DMS53 (cell line): Measurements from ENCODE around the gene CAPRIN1.
"Not testable (repeated sequence)": the region's sequence is repeated elsewhere in the genome, so short reads cannot be mapped to it uniquely, and the experiment has no call there.

ENCODE experiments used
- DNase-seq: peaks from one replicate; lab custom pipeline; 2025; lab: John Stamatoyannopoulos, UW

The CAPRIN1 gene

GRCh38 chr11:34052036-34052607, 591 bp downstream of the CAPRIN1 start:
- peak; percentile 95 for DNase-seq

GRCh38 chr11:34052608-34053160, 1.2 kb downstream of the CAPRIN1 start:
- peak; percentile 56 for DNase-seq

- DNase-seq = peak; percentile 75
Observed at GRCh38 chr11:34053161-34053686, 1.7 kb downstream of the CAPRIN1 start.

GRCh38 chr11:34054351-34054750, 2.8 kb downstream of the CAPRIN1 start:
- not testable (repeated sequence) for DNase-seq

GRCh38 chr11:34055218-34056000, 3.9 kb downstream of the CAPRIN1 start:
- DNase-seq = no peak

- DNase-seq = no peak
Observed at GRCh38 chr11:34056672-34057071, 5.1 kb downstream of the CAPRIN1 start.

- no peak for DNase-seq
Observed at GRCh38 chr11:34063061-34063795, 11.7 kb downstream of the CAPRIN1 start.

- no peak for DNase-seq
Observed at GRCh38 chr11:34064291-34064690, 12.8 kb downstream of the CAPRIN1 start.

GRCh38 chr11:34065505-34066203, 14.1 kb downstream of the CAPRIN1 start:
- DNase-seq = peak; percentile 23

- not testable (repeated sequence) for DNase-seq
Observed at GRCh38 chr11:34066766-34067165, 15.2 kb downstream of the CAPRIN1 start.

- DNase-seq = no peak
Observed at GRCh38 chr11:34067383-34068065, 16.0 kb downstream of the CAPRIN1 start.

GRCh38 chr11:34068111-34068510, 16.6 kb downstream of the CAPRIN1 start:
- peak; percentile 5 for DNase-seq

GRCh38 chr11:34071306-34071705, 19.8 kb downstream of the CAPRIN1 start:
- not testable (repeated sequence) for DNase-seq

- DNase-seq = no peak
Observed at GRCh38 chr11:34072041-34072440, 20.5 kb downstream of the CAPRIN1 start.

- DNase-seq = no peak
Observed at GRCh38 chr11:34072832-34073231, 21.3 kb downstream of the CAPRIN1 start.

GRCh38 chr11:34074391-34074790, 22.9 kb downstream of the CAPRIN1 start:
- DNase-seq = no peak

GRCh38 chr11:34075178-34075820, 23.8 kb downstream of the CAPRIN1 start:
- DNase-seq = no peak

- no peak for DNase-seq
Observed at GRCh38 chr11:34080609-34081008, 29.1 kb downstream of the CAPRIN1 start.

- no peak for DNase-seq
Observed at GRCh38 chr11:34084637-34085036, 33.1 kb downstream of the CAPRIN1 start.

- DNase-seq = no peak
Observed at GRCh38 chr11:34086554-34087283, 35.2 kb downstream of the CAPRIN1 start.
